ENCODE measurements around the gene DLG2.
A peak's percentile ranks its signal among the peaks of the same experiment; 100 is the strongest.

Gene DLG2

GRCh38 chr11:84300092-84300491 lies 1327.1 kb downstream of the DLG2 start:
- no peak overlapping the region for H3K4me3 ChIP-seq (ENCODE audit: low read length)
- DNase-seq (ENCODE audit: low read depth) = no peak
- TF ChIP-seq CTCF (conservative IDR thresholded peaks at IDR 0.05; ENCODE audit: low read depth, low read length) = no peak

GRCh38 chr11:84297570-84297969 lies 1329.6 kb downstream of the DLG2 start:
- no peak overlapping the region for H3K4me3 ChIP-seq (ENCODE audit: low read length)
- no peak for TF ChIP-seq CTCF (conservative IDR thresholded peaks at IDR 0.05; ENCODE audit: low read depth, low read length)
- DNase-seq (ENCODE audit: low read depth) = no peak

GRCh38 chr11:84295815-84296214 lies 1331.3 kb downstream of the DLG2 start:
- no peak for DNase-seq (ENCODE audit: low read depth)
- TF ChIP-seq CTCF (conservative IDR thresholded peaks at IDR 0.05; ENCODE audit: low read depth, low read length) = no peak
- H3K4me3 ChIP-seq (ENCODE audit: low read length) = no peak overlapping the region

GRCh38 chr11:84292955-84293354 lies 1334.2 kb downstream of the DLG2 start:
- no peak for TF ChIP-seq CTCF (conservative IDR thresholded peaks at IDR 0.05; ENCODE audit: low read depth, low read length)
- no peak for DNase-seq (ENCODE audit: low read depth)

GRCh38 chr11:84292006-84292405 lies 1335.1 kb downstream of the DLG2 start:
- no peak for TF ChIP-seq CTCF (conservative IDR thresholded peaks at IDR 0.05; ENCODE audit: low read depth, low read length)
- DNase-seq (ENCODE audit: low read depth) = no peak
- no peak overlapping the region for H3K4me3 ChIP-seq (ENCODE audit: low read length)

More at GRCh38 chr11:84292955-84293354, 1334.2 kb downstream of the DLG2 start:
- no peak overlapping the region for H3K4me3 ChIP-seq (ENCODE audit: low read length)

GRCh38 chr11:84290647-84291046 lies 1336.5 kb downstream of the DLG2 start:
- no peak for TF ChIP-seq CTCF (conservative IDR thresholded peaks at IDR 0.05; ENCODE audit: low read depth, low read length)

GRCh38 chr11:84289381-84289906 lies 1337.7 kb downstream of the DLG2 start:
- DNase-seq (ENCODE audit: low read depth) = peak; percentile 75
- H3K4me3 ChIP-seq (ENCODE audit: low read length) = no peak overlapping the region
- TF ChIP-seq CTCF (conservative IDR thresholded peaks at IDR 0.05; ENCODE audit: low read depth, low read length) = no peak

More at GRCh38 chr11:84290647-84291046, 1336.5 kb downstream of the DLG2 start:
- DNase-seq (ENCODE audit: low read depth) = no peak
- no peak overlapping the region for H3K4me3 ChIP-seq (ENCODE audit: low read length)
